ENCODE measurements around the gene VPS33A. TPM values are rescaled to one million over a fixed set of nuclear protein-coding genes. Genes with fewer than 3 reads are reported as not detected.

The VPS33A gene
- total and polyA plus RNA-seq, 9 donors = 9.4 to 22.5 (median 13.1) TPM

- no peaks in the 10 kb centered on the region for H3K9me3 ChIP-seq
- H3K4me1 ChIP-seq (ENCODE audit: insufficient read depth) = no peaks in the 10 kb centered on the region
- no peaks in the 10 kb centered on the region for H3K27me3 ChIP-seq
- no peak overlapping the region for H3K27ac ChIP-seq
- no peak for DNase-seq
- peak overlapping the region; percentile 27 for H3K4me3 ChIP-seq
- no peaks in the 10 kb centered on the region for H3K36me3 ChIP-seq
- TF ChIP-seq EP300 (IDR thresholded peaks at IDR 0.05) = no peak
- no peak for TF ChIP-seq POLR2A (IDR thresholded peaks at IDR 0.05)
- TF ChIP-seq CTCF (IDR thresholded peaks at IDR 0.05) = no peak
- 62 to 72% (median 63%) methylated on average over 10 of the region's 10 CpGs for WGBS, 3 donors
- intact Hi-C loops (cut with DNase I) = no loop called here
Measured at GRCh38 chr12:122183588-122183940, 82.7 kb downstream of the VPS33A start.

- peak within 1 kb of the TSS; percentile 27 for H3K4me3 ChIP-seq
- H3K9me3 ChIP-seq = no peaks in the 10 kb centered on the region
- no peaks in the 10 kb centered on the region for H3K27me3 ChIP-seq
- H3K27ac ChIP-seq = no peak within 1 kb of the TSS
- no peaks in the 10 kb centered on the region for H3K4me1 ChIP-seq (ENCODE audit: insufficient read depth)
- no peaks in the 10 kb centered on the region for H3K36me3 ChIP-seq
- DNase-seq = peak in 3 of 5 donors; percentile 29 to 62 (median 60)
- intact Hi-C loops (cut with DNase I) = no loop called here
- TF ChIP-seq EP300 (IDR thresholded peaks at IDR 0.05) (no peak), POLR2A (IDR thresholded peaks at IDR 0.05) (no peak), CTCF (IDR thresholded peaks at IDR 0.05) (no peak)
- 2% methylated on average over 26 to 63 of the region's 63 CpGs for WGBS, 3 donors
Measured at GRCh38 chr12:122182887-122183587, 83.3 kb downstream of the VPS33A start, which contains the start of gene LRRC43. Gene LRRC43 (plus strand): TSS chr12:122183123. CDS start chr12:122183145, 22 bp downstream.

Small RNA genes lying within 50 kb of the gene (small RNA-seq; reads per million reads assigned to genes)
- gene DIABLO = not detected

Other genes with a start within 250 kb of the VPS33A start
- gene BCL7A, start 244.6 kb downstream of the VPS33A start, total RNA-seq = 1 to 10 TPM; 4.4 to 9.1 (median 7.2) TPM
- gene BCL7A, start 244.6 kb downstream of the VPS33A start, polyA plus RNA-seq = 1 to 10 TPM; 5.0 to 6.4 TPM
- 100 to 1,000 TPM in 2 of 7 donors, 10 to 100 TPM in 5; 23.2 to 111 (median 85.9) TPM for gene MLXIP, start 187.7 kb downstream of the VPS33A start, total RNA-seq
- gene MLXIP, start 187.7 kb downstream of the VPS33A start, polyA plus RNA-seq = 10 to 100 TPM; 34.0 to 43.7 TPM
- not detected for gene IL31, start 92.3 kb downstream of the VPS33A start, total RNA-seq
- not detected for gene IL31, start 92.3 kb downstream of the VPS33A start, polyA plus RNA-seq
- gene LRRC43, start 83.4 kb downstream of the VPS33A start, total RNA-seq = 10 to 100 TPM in 1 of 7 donors, 1 to 10 TPM in 4, under 1 TPM in 1, not detected in 1; 0.50 to 12.9 (median 1.3) TPM
- under 1 TPM; 0.47 to 0.56 TPM for gene LRRC43, start 83.4 kb downstream of the VPS33A start, polyA plus RNA-seq
- gene B3GNT4, start 62.8 kb downstream of the VPS33A start, total RNA-seq = under 1 TPM in 1 of 7 donors, not detected in 6; 0.15 TPM
- under 1 TPM in 1 of 2 donors, not detected in 1; 0.42 TPM for gene B3GNT4, start 62.8 kb downstream of the VPS33A start, polyA plus RNA-seq
- 10 to 100 TPM; 35.9 to 61.1 (median 40.2) TPM for gene DIABLO, start 40.4 kb downstream of the VPS33A start, total RNA-seq
- gene DIABLO, start 40.4 kb downstream of the VPS33A start, polyA plus RNA-seq = 10 to 100 TPM; 41.1 to 92.1 TPM
- gene CLIP1, start 156.2 kb upstream of the VPS33A start, total RNA-seq = 10 to 100 TPM; 30.4 to 71.5 (median 42.3) TPM
- 10 to 100 TPM; 16.2 to 35.7 TPM for gene CLIP1, start 156.2 kb upstream of the VPS33A start, polyA plus RNA-seq
- gene ZCCHC8, start 234.4 kb upstream of the VPS33A start, total RNA-seq = 10 to 100 TPM; 18.0 to 31.8 (median 22.7) TPM
- gene ZCCHC8, start 234.4 kb upstream of the VPS33A start, polyA plus RNA-seq = 10 to 100 TPM; 19.0 to 24.9 TPM